22Rv1 (cell line): ENCODE results near the gene GRAMD2B.
A peak's percentile ranks its signal among the peaks of the same experiment; 100 is the strongest.

Experiments used
- H3K27ac ChIP-seq: fragments of 450-650 bp; 2 replicates; pipeline ENCODE4 v1.5.1; 2017
- ZFX ChIP-seq: fragments of 450-650 bp; IDR thresholded peaks from 2 replicates; pipeline ENCODE4 v1.6.1; 2017; ENCODE audit warnings: antibody characterized with exemption, borderline replicate concordance
- TF ChIP-seq, protein P1 (sequence below): fragments of 450-650 bp; IDR thresholded peaks from 2 replicates; pipeline ENCODE4 v1.5.1; 2017; ENCODE audit warnings: mild to moderate bottlenecking

The GRAMD2B gene

GRCh38 chr5:126499853-126500342 is 76.7 kb downstream of the GRAMD2B start:
- H3K27ac ChIP-seq = no peak overlapping the region

DNA sequence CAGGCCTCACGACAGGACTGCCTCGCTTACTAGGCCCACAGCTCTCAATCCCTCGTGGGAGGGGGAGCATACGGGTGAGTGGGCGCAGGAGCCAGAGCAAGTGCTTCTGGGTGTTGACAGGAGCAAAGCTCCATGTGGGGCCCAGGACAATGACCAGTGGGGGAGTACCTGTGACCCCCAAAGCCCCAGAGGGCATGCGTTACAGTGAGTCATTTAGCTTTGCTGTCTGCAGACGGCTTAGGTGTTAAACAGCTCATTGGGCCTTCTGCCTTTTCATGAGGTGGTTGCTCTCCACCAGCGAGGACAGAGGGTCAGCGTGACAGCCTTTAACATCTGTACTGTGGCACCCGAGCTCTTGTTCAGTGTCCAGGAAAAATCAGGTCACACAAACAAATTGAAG is 78.2 kb downstream of the GRAMD2B start:
- no peak for TF ChIP-seq ZFX
- TF ChIP-seq, protein P1, sequence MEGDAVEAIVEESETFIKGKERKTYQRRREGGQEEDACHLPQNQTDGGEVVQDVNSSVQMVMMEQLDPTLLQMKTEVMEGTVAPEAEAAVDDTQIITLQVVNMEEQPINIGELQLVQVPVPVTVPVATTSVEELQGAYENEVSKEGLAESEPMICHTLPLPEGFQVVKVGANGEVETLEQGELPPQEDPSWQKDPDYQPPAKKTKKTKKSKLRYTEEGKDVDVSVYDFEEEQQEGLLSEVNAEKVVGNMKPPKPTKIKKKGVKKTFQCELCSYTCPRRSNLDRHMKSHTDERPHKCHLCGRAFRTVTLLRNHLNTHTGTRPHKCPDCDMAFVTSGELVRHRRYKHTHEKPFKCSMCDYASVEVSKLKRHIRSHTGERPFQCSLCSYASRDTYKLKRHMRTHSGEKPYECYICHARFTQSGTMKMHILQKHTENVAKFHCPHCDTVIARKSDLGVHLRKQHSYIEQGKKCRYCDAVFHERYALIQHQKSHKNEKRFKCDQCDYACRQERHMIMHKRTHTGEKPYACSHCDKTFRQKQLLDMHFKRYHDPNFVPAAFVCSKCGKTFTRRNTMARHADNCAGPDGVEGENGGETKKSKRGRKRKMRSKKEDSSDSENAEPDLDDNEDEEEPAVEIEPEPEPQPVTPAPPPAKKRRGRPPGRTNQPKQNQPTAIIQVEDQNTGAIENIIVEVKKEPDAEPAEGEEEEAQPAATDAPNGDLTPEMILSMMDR = no peak
- H3K27ac ChIP-seq = no peak overlapping the region

More at GRCh38 chr5:126499853-126500342, 76.7 kb downstream of the GRAMD2B start:
- no peak for TF ChIP-seq ZFX
- TF ChIP-seq, protein P1 = peak; percentile 81

DNA sequence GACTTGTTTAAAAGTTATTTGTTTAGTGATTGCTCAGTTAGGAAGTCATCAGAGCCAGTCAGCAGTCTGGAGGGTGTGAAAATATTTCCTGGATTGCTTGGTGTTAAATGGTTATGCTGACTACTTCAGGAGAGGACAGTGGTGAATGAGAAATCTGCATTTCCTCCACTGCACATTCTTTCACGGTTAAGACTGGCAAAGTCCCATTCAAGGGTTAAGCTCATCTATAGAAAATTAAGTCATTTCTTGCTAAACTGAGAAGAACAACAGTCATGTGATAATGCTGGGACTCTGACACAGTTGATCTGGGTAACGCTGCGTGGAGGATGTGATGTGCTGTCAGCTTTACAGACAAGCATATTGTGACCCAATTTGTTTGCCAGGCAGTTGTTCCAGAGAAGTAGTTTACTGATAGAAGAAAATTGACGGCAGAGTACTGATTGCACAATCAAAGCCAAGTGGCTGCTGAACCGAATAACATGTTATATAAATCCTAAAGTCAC is 80.4 kb downstream of the GRAMD2B start:
- TF ChIP-seq, protein P1 = no peak
- no peak for TF ChIP-seq ZFX
- no peak overlapping the region for H3K27ac ChIP-seq

DNA sequence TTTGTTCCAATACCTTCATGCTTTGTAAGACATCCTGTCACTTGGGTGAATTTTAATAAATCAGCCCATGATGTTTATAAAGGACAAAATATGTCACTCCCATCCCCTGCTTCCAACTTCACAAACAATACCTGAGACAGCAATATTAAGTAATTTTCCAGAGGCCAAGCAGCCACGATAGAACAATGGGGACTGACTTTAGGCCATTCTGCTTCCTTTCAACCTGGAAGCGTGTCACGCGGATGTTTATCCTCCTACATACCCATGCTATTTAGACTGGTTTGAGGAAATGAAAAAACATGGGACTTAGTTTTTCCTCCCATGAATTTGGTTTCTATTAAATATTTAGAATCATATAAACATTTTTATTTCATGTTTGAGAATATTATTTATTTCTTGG is 82.9 kb downstream of the GRAMD2B start:
- no peak overlapping the region for H3K27ac ChIP-seq
- no peak for TF ChIP-seq ZFX
- TF ChIP-seq, protein P1 = no peak

- no peak overlapping the region for H3K27ac ChIP-seq
- TF ChIP-seq ZFX = no peak
- TF ChIP-seq, protein P1 = no peak
These were observed 85.2 kb downstream of the GRAMD2B start for GRCh38 chr5:126508251-126508961.

GRCh38 chr5:126508962-126509279 is 85.7 kb downstream of the GRAMD2B start:
- no peak overlapping the region for H3K27ac ChIP-seq
- no peak for TF ChIP-seq ZFX
- TF ChIP-seq, protein P1 = no peak

GRCh38 chr5:126509339-126509738 is 86.1 kb downstream of the GRAMD2B start:
- H3K27ac ChIP-seq = no peak overlapping the region
- TF ChIP-seq, protein P1 = no peak
- no peak for TF ChIP-seq ZFX
